DMS153 (cell line): ENCODE measurements around the gene CDKAL1.
"Not testable (repeated sequence)": the region's sequence is repeated elsewhere in the genome, so short reads cannot be mapped to it uniquely, and the experiment has no call there.

ENCODE experiments used
- DNase-seq: peaks from one replicate; lab custom pipeline; 2025; lab: John Stamatoyannopoulos, UW

The CDKAL1 gene

GRCh38 chr6:21180155-21180554 lies 645.9 kb downstream of the CDKAL1 start:
- no peak for DNase-seq

DNA sequence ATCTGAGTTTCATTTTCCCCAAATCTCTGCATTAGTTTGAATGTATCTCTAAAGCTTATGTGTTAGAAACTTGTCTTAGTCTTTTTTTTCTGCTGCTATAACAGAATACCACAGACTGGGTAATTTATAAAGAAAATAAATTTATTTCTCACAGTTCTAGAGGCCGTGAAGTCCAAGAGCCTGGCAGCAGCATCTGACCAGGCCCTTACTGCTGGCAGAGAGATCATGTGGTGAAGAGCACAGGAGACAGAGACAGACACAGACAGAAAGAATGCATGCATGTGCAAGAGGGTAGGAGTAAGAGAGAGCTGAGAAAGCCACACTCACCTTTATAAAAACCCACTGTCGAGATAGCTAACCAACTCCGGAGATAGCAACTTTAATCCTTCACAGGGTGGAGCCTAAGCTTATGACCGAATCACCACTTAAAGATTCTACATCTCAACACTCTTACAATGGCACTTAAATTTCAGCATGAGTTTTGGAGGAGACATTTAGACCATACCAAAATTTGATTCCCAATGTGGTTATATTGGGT lies 646.6 kb downstream of the CDKAL1 start:
- no peak for DNase-seq

DNA sequence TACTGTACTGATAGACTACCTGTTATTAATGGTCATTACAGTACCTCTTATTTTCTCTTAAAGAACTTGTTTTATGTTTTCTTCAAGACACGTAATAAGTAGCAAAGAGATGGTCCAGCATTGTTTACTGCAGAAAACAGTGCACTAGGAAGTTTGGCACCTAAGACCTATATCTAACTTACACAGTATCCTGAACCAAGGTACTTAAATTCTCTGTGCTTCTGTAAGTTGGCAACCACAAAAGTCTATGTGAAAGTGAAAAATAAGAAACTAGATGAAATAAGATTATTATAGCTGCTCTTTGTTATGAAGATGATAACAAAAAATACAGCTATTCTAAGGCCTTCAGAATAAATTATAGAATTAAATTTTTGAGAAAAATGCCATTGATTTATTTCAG lies 647.6 kb downstream of the CDKAL1 start:
- DNase-seq, result no peak

- DNase-seq, result no peak
Observed at GRCh38 chr6:21182589-21182988, 648.3 kb downstream of the CDKAL1 start.

GRCh38 chr6:21185861-21186478 lies 651.7 kb downstream of the CDKAL1 start:
- DNase-seq, result peak; percentile 83

DNA sequence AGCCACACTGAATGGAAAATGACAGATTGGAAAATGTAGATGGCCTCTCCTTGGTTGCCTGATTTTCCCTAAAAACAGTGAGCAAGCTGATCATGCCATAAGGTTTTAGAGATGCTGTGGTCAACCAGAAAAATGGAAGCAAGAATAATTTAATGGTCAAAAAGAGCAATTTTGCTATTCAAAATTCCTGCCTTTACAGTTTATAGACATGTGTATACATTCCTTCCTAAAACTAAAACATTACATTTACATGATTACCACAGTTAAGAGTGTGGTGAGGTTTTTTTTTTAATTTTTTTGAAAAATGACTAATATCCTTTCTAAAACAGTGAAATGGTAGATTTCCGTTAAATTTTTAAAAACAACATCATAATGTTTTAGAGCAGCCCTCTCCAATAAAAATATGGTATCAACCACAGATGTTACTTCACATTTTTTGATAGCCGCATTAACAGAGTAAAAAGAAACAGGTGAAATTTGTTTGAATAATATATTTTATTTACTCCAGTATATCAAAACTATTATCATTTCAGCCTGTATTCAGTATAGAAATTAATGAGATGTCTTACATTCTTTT lies 652.3 kb downstream of the CDKAL1 start:
- no peak for DNase-seq

DNA sequence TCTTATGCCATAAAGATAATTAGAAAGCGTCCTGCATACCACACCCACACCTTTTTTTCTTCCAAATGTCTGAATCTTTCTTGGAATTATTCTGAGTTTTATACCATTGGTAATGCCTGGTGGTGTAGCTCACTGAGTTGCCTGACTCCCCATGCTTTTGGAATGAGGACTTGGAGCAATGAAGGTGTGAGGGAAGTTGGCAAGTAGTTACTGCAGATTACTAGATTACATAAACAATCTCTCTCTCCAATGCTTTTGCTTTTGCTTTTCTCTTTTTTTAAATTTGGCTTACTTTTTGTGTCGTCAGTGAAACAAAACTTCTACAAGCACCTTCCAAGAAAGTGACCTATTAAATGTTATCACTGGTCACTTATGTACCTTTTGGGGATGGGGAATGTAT lies 653.2 kb downstream of the CDKAL1 start:
- DNase-seq, result no peak

DNA sequence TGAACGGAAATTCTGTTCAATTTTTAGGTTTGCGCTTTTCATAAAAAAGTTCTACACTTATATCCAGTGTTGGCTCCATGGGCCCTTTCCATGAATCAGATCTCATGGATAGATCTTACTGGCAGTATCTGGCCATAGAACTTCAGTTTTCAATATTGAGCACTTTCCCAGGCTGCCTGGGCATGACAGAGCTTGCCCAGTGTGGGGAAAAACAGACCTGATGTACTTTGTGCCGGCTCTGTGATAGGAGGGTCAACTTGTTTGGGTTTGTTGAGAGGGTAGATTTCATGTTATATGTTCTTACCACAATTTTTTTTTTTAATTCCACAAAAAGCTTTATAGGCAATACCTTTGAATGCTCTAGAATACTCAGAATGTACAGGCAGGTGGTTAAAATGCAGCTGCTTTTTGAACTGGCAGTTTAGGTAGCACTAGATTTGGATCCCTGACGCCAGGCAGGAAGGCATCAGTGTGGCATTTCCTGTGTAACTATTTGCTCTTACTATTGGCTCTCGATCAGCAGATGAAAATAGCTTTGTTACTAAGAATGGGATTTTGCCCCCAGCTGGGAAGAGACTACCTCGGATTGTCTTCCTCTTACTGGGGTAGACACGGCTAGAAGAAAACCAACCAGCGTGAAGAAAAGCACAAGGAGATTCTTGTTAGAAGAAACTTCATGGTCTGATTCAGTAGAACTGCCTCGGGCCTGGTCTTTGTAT lies 654.4 kb downstream of the CDKAL1 start:
- peak; percentile 90 for DNase-seq

DNA sequence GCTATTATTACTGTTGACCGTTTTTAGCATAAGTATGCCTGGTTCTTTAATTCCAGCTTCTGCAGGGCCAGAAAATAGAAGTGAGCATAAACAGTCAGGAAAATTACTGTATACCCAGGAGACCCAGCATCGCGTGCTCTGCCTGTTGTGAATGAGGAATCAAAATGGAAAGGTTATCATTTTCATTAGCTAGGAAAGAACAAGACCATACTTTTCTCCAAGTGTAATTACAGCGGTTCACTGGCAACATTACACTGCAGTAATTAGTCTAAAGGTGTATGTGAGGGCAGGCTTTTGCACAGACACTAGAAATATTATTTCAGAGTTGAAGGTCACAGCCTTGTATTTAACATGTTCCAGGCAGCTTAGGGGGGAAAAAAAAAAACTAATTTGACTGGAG lies 655.5 kb downstream of the CDKAL1 start:
- DNase-seq, result no peak

DNA sequence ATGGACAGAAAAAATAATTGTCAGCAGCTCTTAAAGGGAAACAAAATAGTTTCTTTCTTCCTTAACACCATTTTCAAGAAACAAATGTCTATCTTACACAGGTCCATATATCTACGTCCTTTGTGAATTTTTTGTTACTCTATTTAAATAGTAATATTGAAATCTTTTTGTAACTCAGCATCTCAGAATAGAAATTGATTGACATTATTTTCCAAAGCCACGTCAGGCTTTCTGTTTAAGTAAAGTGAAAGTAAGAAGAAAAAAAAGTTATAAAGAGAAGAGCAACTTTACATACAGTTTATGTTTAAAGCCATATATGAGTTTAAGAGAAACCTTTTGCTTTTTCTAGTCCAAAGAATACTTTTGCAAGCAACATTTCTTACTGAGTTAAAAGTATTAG lies 656.4 kb downstream of the CDKAL1 start:
- no peak for DNase-seq

- DNase-seq, result no peak
Observed at GRCh38 chr6:21193790-21194475, 659.7 kb downstream of the CDKAL1 start.

- DNase-seq, result not testable (repeated sequence)
Observed at GRCh38 chr6:21195301-21195700, 661.0 kb downstream of the CDKAL1 start.

GRCh38 chr6:21198032-21198640 lies 663.9 kb downstream of the CDKAL1 start:
- DNase-seq, result no peak

DNA sequence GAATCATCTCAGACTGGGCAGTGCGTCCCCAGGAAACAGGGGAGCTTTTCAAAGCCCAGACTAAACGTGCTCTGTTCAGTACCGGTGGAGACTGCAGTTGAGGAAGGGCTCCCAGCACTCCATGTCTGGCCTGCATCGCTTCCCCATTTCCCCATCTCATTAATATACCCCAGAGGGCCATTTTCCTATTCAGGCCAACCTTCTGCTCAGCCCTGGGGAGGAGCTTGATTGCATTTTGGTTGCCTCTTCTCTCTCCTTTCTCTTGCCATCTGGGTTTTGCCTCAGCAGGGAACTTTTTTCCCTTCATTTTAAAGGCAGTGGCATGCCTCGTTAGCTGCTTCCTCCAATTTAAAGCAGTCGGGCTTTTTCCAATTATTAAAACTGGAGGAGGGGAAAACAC lies 665.0 kb downstream of the CDKAL1 start:
- DNase-seq, result no peak

DNA sequence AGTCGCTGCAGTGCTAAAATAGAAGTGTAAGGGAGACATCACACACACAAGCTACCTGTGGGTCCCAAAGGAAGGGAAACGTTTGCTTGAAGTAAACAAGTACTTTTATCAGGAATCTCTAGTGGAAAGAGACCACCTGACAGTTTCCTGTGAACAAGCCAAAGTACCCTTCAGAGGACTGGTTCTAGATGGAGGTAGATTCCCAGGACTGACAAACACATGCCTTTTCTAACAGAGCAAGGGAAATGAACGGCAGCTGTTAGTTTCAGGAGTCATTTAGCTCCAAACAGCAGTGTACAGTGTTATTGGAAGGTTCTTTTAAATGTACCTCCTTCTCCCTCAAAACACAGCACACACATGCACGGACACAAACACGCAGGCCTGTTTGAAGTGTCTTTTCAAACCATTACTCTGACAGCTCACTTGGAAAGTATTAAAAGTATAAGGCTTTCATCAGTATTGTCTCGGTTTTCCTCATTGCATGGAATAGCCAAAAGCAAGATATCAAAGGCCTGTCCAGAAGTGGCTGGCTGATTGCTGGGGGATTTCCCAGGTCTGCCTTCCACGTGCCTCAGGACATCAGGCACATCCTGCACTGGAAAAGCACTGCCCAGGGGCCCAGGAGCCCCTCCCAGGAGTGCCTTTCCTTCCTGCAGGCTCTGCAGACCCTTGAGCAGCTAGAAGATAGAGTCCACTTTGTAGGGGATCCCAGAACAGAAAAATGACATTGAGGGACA lies 666.0 kb downstream of the CDKAL1 start:
- peak; percentile 10 for DNase-seq

DNA sequence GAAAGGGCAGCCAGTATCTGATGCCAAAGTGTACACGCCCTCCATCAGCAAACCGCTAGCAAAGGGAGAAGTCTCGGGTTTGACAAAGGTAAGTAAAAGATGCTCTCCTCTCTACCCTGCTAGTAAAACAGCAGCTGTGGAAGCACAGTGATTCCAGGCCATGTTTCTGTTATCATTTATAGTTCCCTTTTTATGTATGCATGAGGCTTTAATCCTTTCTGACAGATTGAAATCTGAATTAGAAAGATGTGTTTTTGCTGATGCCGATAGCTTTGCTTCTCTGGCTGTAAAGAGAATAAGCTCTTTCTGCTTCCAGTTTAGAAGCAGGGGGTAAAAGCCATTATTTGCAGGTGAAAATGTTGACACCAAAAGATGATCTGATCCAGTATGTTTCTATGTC lies 666.9 kb downstream of the CDKAL1 start:
- peak; percentile 77 for DNase-seq

DNA sequence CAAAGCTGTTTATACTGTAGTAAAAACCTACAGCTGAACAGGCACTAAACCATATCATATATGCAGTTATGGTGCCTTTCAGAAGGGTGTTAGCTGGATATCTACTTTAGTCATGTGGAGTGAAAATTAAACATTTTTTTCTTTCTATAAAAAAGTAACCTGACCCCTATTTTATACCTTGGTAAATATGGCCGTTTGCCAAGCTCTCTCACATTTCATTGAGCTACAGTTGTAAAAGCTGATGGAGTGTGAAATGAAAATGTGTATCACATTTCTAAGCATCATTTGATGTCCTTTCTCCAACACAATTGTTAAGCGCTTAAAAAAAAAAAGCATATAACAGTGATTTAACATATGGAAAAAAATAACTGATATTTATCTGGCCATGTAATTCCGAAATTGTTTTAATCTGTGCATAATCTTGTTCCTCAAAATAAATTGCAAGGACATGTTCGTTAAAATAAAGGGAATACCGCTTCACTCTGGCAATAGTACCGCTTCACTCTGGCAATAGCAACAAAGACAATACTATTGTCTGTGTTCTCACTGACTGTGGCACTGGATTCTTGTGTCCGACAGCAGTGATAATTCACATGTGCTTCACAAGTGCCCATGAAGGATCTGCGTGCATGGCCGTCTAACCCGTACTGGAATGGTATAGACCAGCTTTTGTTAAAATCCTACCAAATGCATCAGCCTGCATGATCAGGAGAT lies 667.5 kb downstream of the CDKAL1 start:
- DNase-seq, result peak; percentile 96

DNA sequence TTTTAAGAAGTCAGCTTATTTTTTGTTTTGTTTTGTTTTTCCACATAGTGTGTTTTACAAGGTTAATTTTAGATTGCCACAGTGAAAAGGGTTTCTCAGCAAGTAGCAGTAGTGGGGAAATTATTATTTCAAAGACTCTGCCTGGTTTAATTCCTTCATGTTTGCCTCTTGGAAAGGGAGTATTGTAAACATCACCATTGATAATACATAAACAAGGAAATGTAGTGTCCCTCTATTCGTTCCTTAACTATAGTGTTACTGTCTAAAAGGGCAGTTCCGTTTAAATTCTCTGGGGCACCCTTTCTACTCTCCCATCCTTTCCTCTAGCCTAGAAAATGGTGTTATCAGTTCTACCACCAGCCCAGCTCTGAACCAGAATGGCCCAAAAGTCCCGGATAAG lies 668.3 kb downstream of the CDKAL1 start:
- no peak for DNase-seq

GRCh38 chr6:21204951-21205350 lies 670.7 kb downstream of the CDKAL1 start:
- no peak for DNase-seq

DNA sequence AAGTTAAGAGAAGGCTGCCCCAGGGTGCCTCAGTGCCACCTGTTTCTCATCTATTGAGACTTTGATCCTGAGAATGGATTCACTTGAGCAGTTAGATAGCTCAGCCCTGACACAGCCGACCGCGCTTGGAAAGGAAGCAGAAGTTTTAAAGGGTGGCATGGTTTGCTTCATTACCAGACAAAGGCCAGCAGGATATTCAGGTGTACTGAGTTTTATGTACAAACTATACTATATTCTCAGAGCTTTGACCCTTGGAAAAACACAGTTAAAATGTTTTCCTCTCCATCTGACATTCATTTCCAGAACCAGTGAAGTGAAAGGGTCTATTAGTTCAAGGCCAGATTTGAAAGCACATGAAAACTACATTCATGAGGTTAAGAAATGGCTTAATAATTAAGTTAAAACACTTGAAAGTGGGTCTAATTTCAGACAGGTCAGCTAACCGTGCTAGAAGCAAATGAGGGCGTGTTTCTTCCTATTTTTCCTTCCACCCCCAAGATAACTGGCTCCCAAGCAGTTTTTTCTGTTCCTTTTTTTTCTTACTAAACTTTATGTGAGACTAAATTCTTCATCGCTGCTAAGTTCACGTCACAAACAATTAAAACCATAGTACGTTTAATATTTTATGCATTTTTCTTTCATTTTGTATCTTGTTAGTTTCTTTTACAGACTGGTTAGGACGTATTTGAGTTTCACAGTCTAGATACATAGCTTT lies 674.0 kb downstream of the CDKAL1 start:
- DNase-seq, result no peak
